Fibroblast of skin of abdomen (primary cell): ENCODE measurements around the gene THAP8.

Experiments used
- DNase-seq: peaks from one replicate; pipeline ENCODE4 v3.0.0-alpha.2; 2013

The THAP8 gene

DNA sequence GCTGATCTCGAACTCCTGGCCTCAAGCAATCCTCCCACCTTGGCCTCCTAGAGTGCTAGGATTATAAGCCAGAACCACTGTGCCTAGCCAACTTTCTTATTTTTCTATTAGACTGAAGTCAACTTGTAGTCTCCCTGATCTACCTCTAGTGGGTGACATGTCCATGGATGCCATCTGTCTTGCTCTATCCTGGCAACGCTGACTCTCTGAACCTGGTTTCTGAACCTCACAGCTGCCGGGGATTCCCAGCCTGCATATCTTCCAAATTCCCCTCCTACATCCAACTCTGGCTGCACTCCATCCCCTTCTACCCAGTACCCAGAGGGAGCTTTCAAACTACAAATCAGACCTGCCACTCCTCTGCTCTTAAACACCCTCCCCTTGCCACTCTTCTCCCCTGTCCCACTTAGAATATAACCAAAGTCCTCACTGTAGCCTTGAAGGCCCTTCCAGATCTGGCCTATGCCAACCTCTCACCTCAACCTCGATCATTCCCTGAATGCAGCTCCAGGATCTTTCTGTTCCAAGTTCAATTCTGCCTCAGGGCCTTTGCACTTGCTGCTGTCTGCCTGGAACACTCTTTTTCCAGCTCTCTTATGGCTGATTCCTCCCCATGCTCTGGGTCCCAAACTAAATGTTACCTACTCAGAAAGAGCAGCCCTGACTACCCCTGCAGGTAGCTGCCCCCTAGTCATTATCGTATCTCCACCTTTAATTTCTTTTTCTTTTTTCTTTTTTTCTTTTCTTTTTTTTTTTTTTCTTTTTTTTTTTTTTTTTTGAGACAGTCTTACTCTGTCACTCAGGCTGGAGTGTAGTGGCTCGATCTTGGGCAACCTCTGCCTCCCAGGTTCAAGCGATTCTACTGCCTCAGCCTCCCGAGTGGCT lies 23.6 kb downstream of the THAP8 start:
- peak; percentile 28 for DNase-seq

DNA sequence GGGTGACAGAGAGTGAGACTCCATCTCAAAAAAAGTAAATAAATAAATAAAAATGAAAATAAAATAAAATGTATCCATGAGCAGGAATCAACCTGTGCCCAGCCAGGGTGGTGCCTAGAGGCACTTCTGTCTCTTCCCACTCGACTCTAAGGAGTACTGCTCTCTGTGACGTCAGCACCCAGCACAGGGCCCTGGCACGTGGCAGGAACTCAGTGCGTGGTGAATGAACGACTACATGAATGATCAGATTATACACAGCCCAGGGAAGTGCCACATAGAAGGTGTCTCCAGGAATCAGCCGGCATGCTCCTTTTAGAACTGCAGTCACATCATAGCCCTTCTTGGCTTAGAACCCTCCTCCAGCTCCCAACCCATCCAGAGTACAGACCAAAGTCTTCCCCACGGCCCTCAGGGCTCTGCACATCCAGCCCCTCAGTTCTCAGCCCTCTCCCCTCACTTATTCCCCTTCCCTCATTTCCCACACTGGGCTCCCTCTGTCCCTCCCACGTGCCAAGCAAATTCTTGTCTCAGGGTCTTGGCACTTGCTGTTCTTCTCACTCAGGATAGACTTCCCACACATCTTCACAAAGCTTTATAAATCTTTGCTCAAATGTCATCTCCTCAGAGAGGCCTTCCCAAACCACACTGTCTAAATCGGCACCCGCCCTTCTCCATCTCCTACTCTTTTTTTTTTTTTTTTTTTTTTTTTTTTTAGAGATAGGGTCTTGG lies 25.6 kb downstream of the THAP8 start:
- DNase-seq: no peak

DNA sequence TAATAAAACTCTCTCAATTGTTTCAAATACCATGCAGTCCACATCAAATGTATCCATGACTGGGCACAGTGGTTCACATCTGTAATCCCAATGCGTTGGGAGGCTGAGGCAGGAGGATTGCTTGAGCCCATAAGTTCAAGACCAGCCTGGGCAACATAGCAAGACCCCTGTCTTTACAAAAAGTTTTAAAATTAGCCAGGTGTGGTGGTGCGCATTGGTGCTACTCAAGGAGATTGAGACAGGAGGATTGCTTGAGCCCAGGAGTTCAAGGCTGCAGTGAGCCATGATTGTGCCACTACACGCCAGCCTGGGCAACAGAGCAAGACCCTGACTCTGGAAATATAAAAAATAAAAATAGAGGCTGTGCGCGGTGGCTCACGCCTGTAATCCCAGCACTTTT lies 26.4 kb downstream of the THAP8 start:
- no peak for DNase-seq

DNA sequence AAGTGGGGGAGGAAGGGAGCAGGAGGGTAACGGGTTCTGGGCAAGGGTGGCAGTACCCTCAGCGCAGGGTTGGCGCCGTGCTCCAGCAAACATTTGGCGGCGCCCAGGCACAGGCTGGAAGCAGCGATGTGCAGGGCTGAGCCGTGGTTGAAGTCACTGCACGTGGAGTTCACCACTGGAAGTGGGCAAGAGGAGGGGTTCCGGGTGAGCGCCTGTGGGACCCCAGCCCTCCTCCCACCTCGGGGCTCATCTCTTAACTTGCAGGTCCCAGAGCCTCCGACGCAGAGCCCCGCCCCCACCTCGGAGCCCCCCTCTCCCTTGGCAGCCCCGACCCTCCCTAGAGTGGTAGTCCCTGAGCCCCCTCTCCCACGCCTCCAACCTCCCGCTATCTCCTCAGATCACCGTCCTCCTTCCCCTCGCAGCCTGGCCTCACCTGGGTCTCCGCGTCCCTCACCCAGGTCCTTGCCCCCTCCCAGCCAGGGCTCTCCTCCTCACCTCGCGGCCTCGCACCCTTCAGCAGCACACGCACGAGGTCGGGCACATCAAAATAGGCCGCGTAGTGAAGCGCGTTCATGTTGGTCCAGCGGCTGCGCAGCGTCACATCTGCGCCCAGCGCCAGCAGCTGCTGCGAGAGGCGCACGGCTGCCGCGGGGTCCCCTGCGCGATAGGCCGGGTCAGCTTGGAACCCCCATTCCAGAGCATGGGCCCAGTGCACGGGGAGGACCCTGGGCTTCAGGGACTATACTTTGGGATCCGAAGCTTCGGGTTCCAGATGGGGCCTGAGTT lies 27.8 kb downstream of the THAP8 start:
- no peak for DNase-seq

DNA sequence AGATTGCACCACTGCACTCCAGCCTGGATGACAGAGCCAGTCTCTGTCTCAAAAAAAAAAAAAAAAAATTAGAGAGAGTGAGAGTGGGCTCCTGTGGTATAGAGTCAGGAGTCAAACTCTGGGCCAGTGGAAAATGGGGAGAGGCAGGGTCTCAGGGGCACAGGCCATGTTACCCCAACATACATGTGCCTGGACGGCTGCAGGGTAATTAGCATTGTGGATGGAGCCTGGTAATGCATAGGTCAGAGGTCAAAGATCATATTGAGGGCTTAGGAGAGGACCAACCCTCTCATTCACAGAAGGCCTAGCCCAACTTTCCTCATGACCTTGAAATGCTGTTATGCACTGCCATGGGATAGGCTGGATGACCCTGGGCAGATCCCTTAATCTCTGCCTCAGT lies 28.5 kb downstream of the THAP8 start:
- no peak for DNase-seq

DNA sequence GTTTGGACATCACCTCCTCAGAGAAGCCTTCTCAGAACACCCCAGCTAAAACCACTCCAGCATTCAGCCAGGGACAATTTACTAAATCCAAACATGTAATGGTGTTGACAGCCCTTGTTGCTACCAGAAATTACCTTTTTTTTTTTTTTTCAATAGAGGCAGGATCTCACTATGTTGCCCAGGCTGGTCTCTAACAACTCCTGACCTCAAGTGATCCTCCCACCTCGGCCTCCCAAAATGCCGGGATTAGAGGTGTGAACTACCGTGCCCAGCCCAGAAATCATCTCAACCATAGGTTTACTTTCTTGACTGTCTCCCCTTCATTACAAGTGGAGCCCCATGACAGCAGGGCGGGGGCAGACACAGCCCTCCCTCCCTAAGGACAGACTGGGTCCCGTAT lies 30.7 kb downstream of the THAP8 start:
- no peak for DNase-seq

DNA sequence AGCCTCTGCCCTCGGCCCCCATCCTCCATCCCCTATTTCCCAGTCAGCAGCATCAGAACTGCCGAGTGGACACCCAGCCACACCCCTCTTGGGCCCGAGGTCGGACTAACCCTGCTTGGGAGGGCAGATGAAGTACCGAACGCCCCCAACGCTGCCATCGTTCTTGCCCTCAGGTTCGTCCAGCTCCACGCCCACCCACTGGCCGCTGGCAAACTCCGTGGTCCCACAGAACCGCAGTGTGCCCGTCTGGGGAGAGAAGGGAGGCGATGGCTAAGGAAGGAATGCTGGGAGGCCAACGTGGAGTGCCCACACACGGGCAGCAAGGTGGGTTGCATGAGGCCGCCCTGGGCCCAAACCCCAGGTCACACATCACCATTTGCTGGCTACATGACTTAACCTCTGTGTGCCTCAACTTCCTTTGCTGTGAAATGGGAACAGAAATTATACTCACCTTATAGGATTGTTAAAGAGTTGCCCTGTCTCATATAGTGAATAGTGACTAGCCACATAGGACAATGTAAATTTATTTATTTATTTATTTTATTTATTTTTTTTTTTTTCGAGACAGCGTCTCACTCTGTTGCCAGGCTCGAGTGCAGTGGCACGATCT lies 34.9 kb downstream of the THAP8 start:
- no peak for DNase-seq

DNA sequence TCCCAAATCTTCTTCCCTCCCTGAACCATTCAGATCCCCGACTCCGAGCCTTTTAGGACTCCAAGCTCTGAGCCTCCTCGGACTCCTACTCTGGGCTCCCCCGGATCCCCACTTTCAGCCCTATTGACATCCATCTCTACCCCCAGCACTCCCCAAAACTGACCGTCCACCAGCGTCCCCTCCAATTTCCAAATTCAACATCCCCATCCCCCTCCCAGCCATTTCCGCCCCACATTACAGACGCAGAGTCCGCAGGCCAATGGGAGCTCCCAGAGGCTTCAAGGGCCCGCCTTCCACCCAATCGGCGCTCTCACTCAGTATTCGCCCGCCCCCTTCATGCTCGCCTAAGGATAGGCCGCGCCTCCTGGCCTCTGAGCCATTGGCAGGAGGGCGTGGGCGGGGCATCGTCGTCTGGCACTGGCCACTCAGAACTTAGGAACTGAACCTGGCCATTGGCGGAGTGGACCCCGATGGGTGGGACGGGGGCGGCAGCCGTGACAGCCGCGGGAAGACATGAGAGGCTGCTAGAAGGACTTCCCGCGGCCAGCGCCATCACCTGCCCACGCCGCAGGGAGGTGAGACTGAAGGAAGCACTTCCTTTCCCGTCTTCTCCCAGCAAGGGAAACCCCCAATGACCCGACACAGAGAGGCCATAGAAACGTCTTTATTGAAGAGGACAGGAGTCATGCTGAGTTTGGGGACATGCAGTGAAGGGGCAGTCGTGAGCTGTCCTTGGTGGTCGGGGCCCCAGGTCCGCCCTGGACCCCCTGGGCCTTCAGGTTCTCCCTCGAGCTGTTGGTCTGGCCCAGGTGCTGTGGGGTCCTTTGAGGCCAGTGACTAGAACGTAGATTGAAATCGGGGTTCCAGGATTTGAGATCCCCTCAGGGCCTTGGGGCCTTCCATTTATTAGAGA lies 39.8 kb downstream of the THAP8 start, which contains the start of gene ALKBH6:
Gene ALKBH6 (minus strand): TSS at position 202 of the 913 bp plus-strand sequence. CDS start 816 bp downstream, outside the sequence.
- peak; percentile 98 for DNase-seq

DNA sequence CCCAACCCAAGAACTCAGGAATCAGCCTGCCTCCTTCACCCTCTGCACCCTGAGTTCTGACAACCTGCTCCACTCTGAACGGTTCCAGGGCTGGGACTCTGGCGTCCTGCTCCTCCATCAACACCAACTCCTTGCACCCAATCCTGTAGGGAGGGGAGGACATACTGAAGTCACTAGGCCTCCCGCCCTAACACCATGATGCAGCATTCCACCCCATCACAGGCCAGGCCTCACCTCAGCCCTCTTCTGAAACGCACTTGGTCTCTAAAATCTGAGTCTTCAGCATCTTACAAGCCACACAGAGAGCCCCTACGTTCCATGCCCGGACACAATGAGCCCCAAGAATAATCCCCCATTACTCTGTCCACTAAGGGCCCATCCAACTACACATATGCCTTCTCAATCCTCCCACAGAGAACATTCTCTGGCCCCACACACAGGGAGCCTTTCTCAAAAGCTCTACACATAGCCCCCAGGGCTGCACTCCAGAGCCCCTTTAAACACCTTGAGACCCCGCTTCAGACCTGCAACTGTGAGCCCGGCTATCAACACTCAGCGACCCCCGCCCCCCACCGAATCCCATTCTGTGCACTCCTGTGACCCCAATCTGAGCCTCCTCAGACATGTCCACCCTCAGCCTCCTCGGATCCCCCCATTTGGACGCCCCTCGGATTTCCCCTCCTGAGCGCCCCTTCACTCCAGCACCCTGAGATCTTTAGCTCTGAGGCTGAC lies 40.6 kb downstream of the THAP8 start:
- DNase-seq: no peak

DNA sequence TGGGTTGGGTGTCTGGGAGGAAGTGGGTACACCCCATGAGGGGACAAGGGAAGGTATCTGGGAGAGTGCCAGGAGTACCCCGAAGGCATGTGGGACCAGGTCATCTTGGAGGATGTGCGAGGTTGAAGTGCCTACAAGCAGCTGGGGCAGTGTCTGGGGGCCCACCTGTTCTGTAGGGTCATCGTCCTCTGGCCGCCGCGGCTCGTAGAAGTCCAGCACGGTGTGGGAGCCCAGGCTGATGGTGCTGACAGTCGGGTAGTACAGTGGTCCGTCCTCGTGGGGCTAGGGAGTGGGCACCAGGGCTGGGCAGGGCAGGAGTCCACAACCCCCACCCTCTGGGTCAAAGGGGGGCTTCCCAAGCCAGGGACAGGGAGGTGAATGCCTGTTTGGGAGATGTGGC lies 43.7 kb downstream of the THAP8 start:
- no peak for DNase-seq

DNA sequence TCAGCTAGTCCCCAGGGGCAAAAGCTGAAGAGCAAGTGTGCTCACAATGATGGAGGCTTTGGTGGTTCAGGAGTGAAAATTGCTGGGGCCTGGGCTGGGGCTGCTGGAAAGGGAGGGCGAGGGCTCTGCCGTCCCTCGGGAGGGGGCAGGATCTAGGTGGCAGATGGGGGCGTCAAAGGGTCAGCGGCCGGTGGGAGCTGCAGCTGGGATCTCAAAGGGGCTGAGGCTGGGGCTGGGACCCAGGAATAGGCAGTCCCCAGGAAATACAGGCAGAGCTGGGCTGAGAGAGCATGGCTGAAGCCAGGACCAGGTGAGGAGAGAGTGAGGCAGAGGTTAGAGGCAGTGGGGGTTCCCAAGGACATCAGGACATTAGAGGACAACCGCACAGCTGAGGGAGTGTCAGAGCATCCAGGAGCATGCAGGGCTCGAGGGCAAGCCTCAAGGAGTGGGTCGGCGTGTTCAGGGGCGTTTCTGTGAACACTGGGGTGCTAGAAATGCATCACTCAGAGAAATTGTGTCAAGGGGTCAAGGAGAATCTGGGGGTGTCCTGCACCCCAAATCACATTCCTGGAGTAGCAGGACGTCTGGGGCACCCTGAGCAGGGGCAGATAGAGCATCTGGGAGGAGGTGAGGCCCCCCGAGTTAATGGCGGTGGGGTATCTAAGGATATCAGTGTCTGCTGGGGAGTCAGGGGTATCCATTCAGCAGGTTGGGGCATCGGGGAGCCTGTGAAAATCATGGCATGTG lies 44.3 kb downstream of the THAP8 start:
- DNase-seq: no peak

DNA sequence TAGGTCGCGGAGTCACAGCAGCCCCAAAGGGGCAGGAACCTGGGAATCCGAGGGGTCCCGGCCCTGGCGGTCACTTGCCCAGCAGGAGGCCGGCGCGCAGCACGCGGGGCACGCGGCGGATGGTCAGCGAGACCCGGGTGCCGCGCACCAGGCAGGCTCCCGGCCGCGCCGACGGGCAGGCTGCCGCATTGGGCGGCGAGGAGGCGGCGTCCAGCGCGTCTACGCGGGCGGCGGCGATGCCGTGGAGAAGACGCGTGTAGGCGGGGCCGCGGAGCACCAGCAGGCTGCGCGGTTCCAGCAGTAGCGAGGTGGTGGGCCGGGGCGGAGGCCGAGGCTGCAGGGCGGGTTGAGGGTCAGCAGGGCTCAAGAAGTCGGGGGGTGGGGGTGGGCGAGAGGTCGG lies 44.9 kb downstream of the THAP8 start:
- DNase-seq: peak; percentile 49

DNA sequence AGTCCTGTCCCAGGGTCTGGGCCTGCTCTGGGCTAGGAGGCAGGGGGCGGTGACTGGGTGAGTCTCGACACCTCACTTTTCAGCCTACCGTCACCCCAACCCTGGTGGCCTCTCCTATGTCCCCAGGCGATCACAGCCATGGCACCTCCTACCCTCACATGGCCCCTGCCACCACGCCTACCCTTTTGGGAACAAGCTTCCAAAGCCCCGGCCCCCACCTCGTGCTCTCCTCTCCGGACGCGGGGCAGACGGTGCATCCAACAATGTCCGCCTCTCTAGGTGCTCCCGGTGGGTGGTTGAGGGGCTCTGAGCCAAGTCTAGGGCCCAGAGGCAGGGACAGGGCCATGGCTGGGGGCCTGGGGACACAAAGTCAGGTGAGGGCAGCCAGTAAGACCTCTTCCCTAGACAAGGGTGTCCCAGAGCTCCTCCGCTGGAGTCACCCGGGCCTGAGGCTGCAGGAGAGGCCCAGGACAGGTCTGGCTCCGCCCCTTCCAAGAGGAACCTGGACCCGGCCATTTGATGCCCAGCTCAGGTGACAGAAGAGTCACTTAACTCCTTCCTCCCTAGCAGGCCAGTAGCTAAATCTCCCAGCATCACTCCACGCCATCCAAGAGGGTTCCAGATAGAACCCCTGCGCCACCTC lies 45.6 kb downstream of the THAP8 start, which contains the start of gene SYNE4:
Gene SYNE4 (minus strand): TSS at position 478 of the 643 bp plus-strand sequence. CDS start 132 bp downstream, at position 346.
- DNase-seq: no peak

DNA sequence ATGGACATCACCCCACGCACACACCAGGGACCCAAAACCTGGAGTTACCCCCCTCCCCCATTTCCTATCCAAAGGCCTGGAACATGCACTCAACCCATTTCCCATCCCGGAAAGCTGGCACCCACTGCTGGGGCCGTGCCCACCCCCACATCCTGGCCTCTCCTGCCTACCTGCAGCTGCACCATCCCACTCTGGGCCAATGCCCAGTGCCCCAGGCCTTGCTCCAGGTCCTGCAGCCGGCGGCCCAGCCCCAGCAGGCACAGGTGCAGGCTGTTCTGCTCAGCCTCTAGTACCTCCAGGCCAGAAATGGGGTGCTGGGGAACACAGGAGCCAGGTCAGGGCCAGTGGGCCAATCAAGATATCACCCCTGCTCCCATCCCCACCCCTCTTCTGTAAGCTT lies 47.1 kb downstream of the THAP8 start:
- no peak for DNase-seq

DNA sequence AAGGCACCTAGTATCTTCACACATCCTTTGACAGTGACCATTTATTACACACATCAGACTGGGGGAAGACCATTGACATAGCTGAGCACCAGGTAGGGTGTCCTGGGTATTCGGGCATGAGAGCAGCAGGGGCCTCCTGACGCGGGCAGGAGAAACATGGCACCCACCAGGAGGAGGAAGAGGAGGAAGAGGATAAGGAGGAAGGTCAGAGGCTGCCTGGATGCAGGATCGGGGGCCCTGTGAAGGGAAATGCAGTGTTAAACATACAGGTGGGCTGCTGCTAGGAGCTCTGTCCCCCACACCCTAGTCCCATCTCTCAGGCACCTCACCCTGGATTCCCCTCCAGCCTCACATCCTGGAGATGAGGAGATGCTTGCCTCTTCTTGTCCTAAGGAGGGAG lies 50.8 kb downstream of the THAP8 start:
- no peak for DNase-seq

DNA sequence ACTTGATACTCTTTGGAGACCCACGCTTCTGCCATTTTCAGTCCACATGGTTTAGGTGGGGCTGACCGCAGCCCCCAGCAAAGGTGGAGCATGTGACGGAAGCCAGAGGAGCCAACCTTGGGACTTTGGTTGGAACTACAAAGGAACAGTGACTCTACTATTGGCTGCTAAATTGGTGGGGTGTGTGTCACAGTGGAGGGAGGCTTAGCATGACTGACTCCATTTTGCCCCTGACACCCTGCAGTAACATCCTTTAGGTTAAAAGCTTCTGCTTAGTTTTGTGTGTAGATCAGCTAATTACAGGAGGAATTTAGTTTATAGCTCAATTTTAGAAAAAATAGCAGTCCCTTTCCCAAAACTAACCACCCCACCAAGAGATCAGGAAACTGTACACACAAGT lies 52.5 kb downstream of the THAP8 start:
- no peak for DNase-seq

DNA sequence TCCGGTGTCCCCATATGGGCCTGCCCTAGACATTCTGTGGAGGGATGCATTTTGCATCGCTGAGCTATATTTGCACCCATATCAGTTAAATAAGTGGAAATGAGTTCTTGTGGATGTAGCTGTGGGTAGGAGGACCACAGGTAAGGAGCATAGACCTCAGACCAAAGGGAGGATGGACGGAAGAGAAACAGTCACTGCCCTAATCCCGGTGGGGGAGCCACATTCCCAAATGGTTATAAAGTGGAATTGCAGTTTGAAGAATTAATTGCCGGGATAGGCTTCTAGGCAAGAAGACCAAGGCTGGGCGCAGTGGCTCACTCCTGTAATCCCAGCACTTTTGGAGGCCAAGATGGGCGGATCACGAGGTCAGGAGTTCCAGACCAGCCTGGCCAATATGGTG lies 57.3 kb downstream of the THAP8 start:
- no peak for DNase-seq

DNA sequence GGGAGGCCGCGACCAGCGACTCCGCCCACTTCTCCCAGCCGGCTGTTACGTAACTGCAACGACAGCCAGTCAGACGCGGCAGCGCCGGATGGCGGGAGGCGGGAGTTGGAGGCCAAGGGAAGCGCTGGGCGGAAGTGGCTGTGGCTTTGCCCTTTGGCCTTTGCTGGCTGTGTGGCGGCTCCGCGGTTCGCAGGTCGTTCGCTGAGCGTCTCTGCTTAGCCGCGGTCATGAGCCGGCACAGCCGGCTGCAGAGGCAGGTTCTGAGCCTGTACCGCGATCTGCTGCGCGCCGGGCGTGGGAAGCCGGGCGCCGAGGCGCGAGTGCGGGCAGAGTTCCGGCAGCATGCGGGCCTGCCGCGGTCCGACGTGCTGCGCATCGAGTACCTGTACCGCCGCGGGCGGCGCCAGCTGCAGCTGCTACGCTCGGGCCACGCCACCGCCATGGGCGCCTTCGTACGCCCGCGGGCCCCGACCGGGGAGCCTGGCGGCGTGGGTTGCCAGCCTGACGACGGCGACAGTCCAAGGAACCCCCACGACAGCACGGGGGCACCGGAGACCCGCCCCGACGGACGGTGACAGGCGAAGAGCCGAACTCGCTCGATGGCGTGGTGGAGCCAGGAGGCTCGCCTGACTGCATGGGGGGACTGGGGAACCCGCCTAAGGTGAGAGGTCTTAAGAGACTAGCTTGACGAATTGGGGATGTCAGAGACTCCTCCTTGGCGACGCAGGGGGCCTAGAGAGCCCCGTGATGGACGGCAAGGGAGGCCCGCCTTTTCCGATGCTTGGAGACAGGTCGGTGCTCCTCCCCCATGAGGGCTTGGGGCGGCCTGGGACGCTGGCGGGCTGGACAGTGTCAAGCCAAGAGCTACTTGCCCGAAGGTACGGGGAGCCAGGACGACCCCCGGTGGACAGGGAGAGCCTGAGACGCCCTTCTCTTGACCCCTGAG lies 58.8 kb downstream of the THAP8 start, which contains the start of gene SDHAF1:
Gene SDHAF1 (plus strand): TSS at position 141 of the 946 bp plus-strand sequence. CDS start 87 bp downstream, at position 228.
- DNase-seq: peak; percentile 89
